Colon (tissue), 2 donors: Measurements from ENCODE around the gene SLC5A8.

Experiments
- FAIRE-seq: peaks from 2 replicates; lab custom pipeline; 2012; peaks lifted over from hg19 to GRCh38; lab: Jason Lieb, UNC
- donor health status: control.
- donor health status: control.

Gene SLC5A8, protein sequence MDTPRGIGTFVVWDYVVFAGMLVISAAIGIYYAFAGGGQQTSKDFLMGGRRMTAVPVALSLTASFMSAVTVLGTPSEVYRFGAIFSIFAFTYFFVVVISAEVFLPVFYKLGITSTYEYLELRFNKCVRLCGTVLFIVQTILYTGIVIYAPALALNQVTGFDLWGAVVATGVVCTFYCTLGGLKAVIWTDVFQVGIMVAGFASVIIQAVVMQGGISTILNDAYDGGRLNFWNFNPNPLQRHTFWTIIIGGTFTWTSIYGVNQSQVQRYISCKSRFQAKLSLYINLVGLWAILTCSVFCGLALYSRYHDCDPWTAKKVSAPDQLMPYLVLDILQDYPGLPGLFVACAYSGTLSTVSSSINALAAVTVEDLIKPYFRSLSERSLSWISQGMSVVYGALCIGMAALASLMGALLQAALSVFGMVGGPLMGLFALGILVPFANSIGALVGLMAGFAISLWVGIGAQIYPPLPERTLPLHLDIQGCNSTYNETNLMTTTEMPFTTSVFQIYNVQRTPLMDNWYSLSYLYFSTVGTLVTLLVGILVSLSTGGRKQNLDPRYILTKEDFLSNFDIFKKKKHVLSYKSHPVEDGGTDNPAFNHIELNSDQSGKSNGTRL

GRCh38 chr12:101209319-101210302, at the start of gene SLC5A8:
TSS of gene SLC5A8 (minus strand) at chr12:101210238. CDS start at chr12:101209848, 390 bp downstream.
- FAIRE-seq = no peak

DNA sequence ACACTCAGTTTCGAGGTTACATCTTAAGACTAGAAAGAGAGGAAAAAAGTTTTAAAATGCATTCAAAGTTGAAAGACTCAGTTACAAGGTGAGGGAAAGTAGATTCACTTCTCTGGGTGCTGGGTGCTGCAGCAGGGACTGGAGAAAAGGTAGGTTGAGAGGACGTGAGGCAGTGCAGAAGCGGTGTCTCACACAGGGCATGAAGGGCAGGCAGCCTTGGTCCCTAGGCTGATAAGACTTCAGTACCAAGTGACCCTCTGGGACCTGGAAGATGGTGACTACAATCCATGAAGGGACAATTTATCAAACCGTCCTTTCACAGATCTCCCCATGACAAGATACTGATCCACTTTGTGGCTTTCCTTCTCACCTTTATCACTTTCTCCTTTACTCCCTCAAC, 47.3 kb upstream of the SLC5A8 start:
- FAIRE-seq = no peak

- FAIRE-seq = no peak
Observed at GRCh38 chr12:101256266-101256665, 46.2 kb upstream of the SLC5A8 start.

DNA sequence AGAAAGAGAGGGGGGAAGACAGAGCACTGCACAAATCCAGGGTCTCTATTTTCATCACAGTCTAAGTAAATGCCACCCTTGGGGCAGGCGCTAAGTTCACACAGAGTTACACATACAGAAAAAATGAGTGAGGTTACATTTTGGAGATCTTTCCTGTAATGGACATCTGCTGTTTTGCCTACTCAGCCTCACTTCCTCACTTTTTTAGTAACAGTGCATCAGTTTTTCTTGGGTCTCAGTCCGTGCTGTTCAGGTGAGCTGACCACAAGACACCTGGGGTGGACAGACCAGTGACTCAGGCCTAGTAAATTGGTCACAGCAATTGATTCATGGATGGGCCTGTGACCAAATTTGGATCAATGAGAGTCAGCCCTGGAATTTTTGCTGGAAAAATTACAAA, 33.6 kb upstream of the SLC5A8 start:
- FAIRE-seq = no peak

GRCh38 chr12:101243074-101243473, 33.0 kb upstream of the SLC5A8 start:
- FAIRE-seq = no peak

- FAIRE-seq = no peak
Observed at GRCh38 chr12:101238800-101239329, 28.8 kb upstream of the SLC5A8 start.

GRCh38 chr12:101238306-101238705, 28.3 kb upstream of the SLC5A8 start:
- no peak for FAIRE-seq

- no peak for FAIRE-seq
Observed at GRCh38 chr12:101235686-101236085, 25.6 kb upstream of the SLC5A8 start.

GRCh38 chr12:101231636-101232035, 21.6 kb upstream of the SLC5A8 start:
- FAIRE-seq = no peak

DNA sequence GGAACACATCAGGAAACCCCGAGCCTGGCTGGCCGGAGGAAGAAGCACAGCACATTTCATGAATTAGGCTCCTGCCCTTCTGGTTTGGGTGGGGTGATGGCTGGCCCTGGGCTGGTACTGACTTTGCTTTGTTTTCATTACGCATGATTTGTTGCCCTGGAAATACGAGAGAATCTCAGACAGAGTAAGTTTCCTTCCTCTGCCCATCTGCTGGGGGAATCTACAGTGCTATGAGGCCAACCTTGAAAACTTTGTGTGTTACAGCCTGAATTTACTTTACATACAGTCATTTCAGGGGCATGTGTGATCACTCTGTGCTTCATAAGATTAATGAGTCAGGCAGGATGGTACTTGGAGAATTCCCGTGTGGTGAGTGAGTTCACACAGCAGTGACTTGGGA, 20.5 kb upstream of the SLC5A8 start:
- no peak for FAIRE-seq

DNA sequence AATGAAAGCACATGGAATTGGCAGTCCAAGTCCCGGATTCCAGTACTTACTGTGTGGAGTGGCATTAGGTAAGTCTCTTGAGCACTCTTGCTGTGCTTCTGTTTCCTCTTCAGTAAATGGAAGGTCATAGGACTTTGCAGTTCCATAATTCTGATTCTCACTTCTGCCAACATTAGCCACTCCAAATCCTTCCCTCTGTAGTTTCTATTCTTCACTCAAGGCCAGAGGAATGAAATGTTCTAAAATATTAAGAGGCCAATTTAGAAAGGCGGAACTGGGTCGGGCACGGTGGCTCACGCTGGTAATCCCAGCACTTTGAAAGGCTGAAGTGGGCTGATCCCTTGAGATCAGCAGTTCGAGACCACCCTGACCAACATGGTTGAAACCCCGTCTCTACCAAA, 19.8 kb upstream of the SLC5A8 start:
- FAIRE-seq = no peak

DNA sequence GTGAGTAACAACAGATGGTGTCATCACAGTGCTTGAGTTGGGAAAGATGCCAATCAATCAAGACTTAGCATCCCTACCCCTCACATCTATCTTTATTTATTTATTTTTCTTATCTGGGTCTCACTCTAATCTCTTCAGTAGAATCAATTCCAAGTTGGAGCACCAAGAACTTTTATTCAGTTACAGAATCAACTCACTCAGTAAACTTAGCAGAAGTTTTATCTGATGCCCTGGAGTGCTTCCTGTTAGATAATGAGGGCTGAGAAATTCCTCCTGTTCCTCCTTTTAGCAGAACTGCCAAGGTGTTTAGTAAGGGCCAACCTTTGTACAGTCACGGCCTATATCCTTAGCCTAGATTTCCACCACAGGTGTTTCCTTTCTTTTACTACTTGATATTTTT, 11.3 kb upstream of the SLC5A8 start:
- FAIRE-seq = no peak

- FAIRE-seq = no peak
Observed at GRCh38 chr12:101216810-101217209, 6.8 kb upstream of the SLC5A8 start.

DNA sequence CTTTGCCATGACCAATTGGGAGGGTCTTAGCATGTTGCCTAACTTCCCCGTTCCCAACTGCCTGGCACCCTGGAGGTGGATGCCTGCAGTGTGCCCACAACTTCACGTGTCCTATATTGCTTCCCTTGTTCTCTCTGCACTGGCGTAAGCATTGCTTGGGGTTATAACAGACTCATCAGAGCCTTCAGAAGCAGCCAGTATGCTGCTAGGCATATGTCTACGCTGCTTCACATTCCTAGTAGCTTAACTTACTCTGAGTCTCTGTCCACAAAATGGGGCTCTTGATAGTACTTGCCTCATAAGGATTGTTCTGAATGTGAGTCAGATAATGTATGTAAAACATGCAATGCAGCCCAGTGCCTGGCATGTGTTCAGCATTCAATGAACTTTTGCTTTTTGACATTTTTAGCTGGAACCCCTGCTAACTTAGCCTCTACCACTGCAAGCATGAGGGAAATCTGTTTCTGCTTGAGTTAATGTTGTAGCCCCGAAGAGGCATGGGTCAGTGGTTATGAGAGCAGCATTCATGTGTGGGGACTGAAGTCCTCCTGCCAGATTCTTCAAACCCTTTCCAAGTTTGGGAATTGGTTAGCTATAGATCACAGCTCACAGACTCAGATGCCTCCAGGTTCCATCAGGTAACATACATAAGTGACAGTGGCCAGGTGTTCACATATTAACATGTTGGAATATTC, 2.8 kb downstream of the SLC5A8 start:
- FAIRE-seq = no peak

- no peak for FAIRE-seq
Observed at GRCh38 chr12:101204602-101205304, 5.3 kb downstream of the SLC5A8 start.

DNA sequence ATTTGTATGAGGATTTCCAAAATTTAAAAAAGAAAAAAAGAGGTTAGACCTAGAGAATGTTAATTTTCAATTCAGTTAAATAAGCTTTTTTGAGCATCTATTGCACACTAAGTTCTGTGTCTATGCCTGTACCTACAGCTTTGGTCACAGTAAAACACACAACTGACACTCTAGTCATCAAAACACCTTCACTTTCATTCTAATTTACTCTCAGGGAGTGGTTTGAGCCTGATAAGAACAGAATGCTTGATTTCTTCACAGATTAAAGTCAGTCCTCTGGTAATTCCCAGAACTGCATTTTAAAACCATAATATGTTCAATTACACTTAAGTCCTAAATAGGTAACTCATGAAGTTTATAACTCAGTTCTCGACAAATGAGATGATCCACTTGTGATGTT, 9.2 kb downstream of the SLC5A8 start:
- peak; percentile 60 for FAIRE-seq

- no peak for FAIRE-seq
Observed at GRCh38 chr12:101200145-101200544, 9.9 kb downstream of the SLC5A8 start.

GRCh38 chr12:101186291-101186690, 23.7 kb downstream of the SLC5A8 start:
- no peak for FAIRE-seq

DNA sequence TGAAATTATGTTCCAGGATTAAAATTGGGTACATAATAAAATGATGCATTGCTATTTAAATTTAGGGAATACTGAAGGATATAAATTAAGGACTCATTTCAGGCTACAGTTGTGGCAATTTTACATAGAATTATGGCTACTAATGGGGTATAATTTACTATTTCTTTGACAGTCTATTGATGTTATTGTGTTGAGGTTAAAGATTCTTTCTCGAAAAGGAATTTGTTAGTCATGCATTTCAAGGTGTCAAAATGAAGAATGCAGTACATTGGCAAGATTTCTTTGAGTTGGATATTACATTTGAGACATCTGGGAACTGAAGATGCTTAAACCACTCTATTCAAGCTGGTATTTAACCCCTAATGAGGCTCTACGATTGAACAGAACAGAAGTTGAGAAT, 28.3 kb downstream of the SLC5A8 start:
- FAIRE-seq = no peak

- FAIRE-seq = no peak
Observed at GRCh38 chr12:101174541-101174940, 35.5 kb downstream of the SLC5A8 start.

GRCh38 chr12:101173197-101173749, 36.8 kb downstream of the SLC5A8 start:
- FAIRE-seq = no peak
